ENCODE data around the gene MPP4.
"Not testable (repeated sequence)": the region's sequence is repeated elsewhere in the genome, so short reads cannot be mapped to it uniquely, and the experiment has no call there.

The MPP4 gene

DNA sequence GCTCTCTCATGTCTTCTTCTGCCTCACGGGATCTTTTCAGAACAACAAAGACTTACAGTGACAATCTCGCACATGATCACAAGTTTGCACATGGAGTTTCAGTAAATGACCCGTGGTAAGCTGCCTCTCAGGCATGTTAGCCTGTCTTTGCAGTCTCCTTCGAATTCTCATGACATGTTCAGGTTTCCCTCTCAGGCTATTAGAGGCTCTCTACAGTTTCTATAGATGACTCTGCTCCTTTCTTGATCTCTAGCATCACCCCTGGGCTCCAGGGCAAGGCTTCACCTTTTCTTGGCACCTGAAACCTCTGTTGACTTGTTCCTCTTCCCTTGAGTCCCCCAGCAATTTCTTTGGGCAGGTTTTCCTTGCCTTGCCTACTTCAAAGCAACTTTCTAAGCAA lies 23.0 kb downstream of the MPP4 start:
- DNase-seq (ENCODE audit: low read depth), result no peak
- TF ChIP-seq, protein P1, sequence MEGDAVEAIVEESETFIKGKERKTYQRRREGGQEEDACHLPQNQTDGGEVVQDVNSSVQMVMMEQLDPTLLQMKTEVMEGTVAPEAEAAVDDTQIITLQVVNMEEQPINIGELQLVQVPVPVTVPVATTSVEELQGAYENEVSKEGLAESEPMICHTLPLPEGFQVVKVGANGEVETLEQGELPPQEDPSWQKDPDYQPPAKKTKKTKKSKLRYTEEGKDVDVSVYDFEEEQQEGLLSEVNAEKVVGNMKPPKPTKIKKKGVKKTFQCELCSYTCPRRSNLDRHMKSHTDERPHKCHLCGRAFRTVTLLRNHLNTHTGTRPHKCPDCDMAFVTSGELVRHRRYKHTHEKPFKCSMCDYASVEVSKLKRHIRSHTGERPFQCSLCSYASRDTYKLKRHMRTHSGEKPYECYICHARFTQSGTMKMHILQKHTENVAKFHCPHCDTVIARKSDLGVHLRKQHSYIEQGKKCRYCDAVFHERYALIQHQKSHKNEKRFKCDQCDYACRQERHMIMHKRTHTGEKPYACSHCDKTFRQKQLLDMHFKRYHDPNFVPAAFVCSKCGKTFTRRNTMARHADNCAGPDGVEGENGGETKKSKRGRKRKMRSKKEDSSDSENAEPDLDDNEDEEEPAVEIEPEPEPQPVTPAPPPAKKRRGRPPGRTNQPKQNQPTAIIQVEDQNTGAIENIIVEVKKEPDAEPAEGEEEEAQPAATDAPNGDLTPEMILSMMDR (IDR thresholded peaks at IDR 0.05; ENCODE audit: low read depth, low read length, missing control alignments), result no peak
- H3K4me3 ChIP-seq (ENCODE audit: low read depth, low read length), result no peak overlapping the region

GRCh38 chr2:201674794-201675193 lies 23.6 kb downstream of the MPP4 start:
- no peak for DNase-seq (ENCODE audit: low read depth)
- TF ChIP-seq, protein P1 (IDR thresholded peaks at IDR 0.05; ENCODE audit: low read depth, low read length, missing control alignments), result no peak
- no peak overlapping the region for H3K4me3 ChIP-seq (ENCODE audit: low read depth, low read length)

GRCh38 chr2:201674298-201674697 lies 24.1 kb downstream of the MPP4 start:
- no peak for DNase-seq (ENCODE audit: low read depth)
- H3K4me3 ChIP-seq (ENCODE audit: low read depth, low read length), result no peak overlapping the region
- TF ChIP-seq, protein P1 (IDR thresholded peaks at IDR 0.05; ENCODE audit: low read depth, low read length, missing control alignments), result no peak

DNA sequence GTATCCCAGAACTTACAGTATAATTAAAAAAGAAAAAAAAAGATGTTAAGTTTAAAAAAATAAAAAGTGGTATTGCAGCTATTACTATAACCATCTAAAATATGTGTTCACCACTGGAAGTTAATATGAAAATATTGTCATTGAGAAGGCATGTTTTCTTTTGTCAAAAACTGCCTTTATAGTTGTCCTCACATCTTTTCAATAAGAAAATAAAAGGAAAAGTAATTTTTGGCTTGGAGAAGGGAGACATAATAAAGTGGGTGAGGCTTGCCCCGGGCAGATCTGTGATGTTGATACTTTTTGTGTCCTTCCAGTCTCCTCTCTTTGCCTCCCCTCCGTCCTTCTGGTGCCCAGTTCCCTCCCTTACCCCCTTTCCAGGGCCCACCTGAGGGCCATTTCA lies 24.9 kb downstream of the MPP4 start:
- no peak overlapping the region for H3K4me3 ChIP-seq (ENCODE audit: low read depth, low read length)
- TF ChIP-seq, protein P1 (IDR thresholded peaks at IDR 0.05; ENCODE audit: low read depth, low read length, missing control alignments), result no peak
- no peak for DNase-seq (ENCODE audit: low read depth)

DNA sequence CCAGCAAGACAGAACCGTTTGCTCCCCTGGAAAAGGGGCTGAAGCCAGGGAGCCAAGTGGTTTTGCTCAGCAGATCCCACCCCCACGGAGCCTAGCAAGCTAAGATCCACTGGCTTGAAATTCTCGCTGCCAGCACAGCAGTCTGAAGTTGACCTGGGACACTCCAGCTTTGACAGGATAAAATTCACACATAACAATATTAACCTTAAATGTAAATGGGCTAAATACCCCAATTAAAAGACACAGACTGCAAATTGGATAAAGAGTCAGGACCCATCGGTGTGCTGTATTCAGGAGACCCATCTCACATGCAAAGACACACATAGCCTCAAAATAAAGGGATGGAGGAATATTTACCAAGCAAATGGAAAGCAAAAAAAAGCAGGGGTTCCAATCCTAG lies 27.2 kb downstream of the MPP4 start:
- not testable (repeated sequence) for H3K4me3 ChIP-seq (ENCODE audit: low read depth, low read length); DNase-seq (ENCODE audit: low read depth)

- H3K4me3 ChIP-seq (ENCODE audit: low read depth, low read length), result no peak overlapping the region
- no peak for DNase-seq (ENCODE audit: low read depth)
- TF ChIP-seq, protein P1 (IDR thresholded peaks at IDR 0.05; ENCODE audit: low read depth, low read length, missing control alignments), result no peak
These were observed 28.6 kb downstream of the MPP4 start for GRCh38 chr2:201669865-201670264.

DNA sequence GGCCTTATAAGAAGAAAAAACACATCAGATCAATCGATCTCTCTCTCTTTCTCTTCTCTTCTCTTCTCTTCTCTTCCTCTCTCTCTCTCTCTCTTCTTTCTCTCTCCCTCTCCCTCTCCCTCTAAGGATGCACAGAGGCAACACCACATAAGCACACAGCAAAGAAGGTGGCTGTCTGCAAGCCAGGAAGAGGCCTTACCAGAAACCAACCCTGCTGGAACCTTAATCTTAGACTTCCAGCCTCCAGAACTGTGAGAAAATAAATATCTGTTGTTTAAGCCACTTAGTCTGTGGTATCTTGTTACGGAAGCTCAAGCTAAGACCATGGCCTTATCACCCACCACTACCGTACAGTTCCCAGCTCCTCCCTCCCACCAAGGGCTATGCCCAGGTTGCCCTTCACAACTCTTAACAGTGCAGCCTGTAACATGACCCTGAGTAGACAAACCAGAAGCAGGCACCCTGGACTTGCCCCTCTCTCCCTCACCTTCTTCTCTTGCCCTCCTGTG lies 30.0 kb downstream of the MPP4 start:
- H3K4me3 ChIP-seq (ENCODE audit: low read depth, low read length), result no peak overlapping the region
- TF ChIP-seq, protein P1 (IDR thresholded peaks at IDR 0.05; ENCODE audit: low read depth, low read length, missing control alignments), result no peak
- DNase-seq (ENCODE audit: low read depth), result no peak

All from GM12864 (cell line).